Peyer's patch (tissue), 4 donors: ENCODE results near the gene OR1F1. TPM values are rescaled to one million over a fixed set of nuclear protein-coding genes. Genes with fewer than 3 reads are reported as not detected.

ENCODE experiments used
- DNase-seq, 3 donors: peaks; one replicate each; pipeline ENCODE4 v3.0.0-alpha.2; 2017 to 2019
- H3K27ac ChIP-seq, 4 donors: fragments of 200-600 bp; sonication (generic); one replicate each; pipeline ENCODE4 v1.5.1; 2016 to 2019
- H3K27me3 ChIP-seq, 2 donors: fragments of 200-600 bp; sonication (generic); one replicate each; pipeline ENCODE4 v1.5.1; 2019
- H3K36me3 ChIP-seq, 3 donors: fragments of 200-600 bp; sonication (generic); one replicate each; pipeline ENCODE4 v1.5.1; 2016 to 2019
- H3K4me1 ChIP-seq, 4 donors: fragments of 200-600 bp; sonication (generic); one replicate each; pipeline ENCODE4 v1.5.1; 2016 to 2019
- H3K4me3 ChIP-seq, 4 donors: fragments of 200-600 bp; sonication (generic); 1 replicate in 3 of 4; 2 replicates in 1 of 4; pipeline ENCODE4 v1.5.1; 2016 to 2019; ENCODE audit warnings: mild to moderate bottlenecking in 1 of 4
- H3K9me3 ChIP-seq, 4 donors: fragments of 200-600 bp; sonication (generic); one replicate each; pipeline ENCODE4 v1.5.1; 2016 to 2019; ENCODE audit warnings: mild to moderate bottlenecking in 1 of 4
- POLR2A ChIP-seq, 2 donors: fragments of 450-650 bp; IDR thresholded peaks; one replicate each; pipeline ENCODE4 v1.5.1; 2017; ENCODE audit warnings: antibody characterized with exemption in 2 of 2, mild to moderate bottlenecking in 2 of 2, moderate library complexity in 2 of 2
- total RNA-seq, 4 donors: library from RNA; depleted of rRNA; stranded (reverse); fragments of >200 nt; gene quantifications; one replicate each; pipeline ENCODE4 v1.1.0, GENCODE V29; 2016
- TF ChIP-seq, protein P1 (sequence below), 6 experiments: fragments of 450-650 bp in 4 of 6; fragments of 200-600 bp in 2 of 6; sonication (generic) in 1 of 6; IDR thresholded peaks; one replicate each; pipeline ENCODE4 v1.5.1; 2017 to 2019; ENCODE audit warnings: antibody characterized with exemption in 6 of 6, mild to moderate bottlenecking in 3 of 6, moderate library complexity in 1 of 6

OR1F1 gene
- total RNA-seq, 4 donors from 2014 or later = not detected

DNA sequence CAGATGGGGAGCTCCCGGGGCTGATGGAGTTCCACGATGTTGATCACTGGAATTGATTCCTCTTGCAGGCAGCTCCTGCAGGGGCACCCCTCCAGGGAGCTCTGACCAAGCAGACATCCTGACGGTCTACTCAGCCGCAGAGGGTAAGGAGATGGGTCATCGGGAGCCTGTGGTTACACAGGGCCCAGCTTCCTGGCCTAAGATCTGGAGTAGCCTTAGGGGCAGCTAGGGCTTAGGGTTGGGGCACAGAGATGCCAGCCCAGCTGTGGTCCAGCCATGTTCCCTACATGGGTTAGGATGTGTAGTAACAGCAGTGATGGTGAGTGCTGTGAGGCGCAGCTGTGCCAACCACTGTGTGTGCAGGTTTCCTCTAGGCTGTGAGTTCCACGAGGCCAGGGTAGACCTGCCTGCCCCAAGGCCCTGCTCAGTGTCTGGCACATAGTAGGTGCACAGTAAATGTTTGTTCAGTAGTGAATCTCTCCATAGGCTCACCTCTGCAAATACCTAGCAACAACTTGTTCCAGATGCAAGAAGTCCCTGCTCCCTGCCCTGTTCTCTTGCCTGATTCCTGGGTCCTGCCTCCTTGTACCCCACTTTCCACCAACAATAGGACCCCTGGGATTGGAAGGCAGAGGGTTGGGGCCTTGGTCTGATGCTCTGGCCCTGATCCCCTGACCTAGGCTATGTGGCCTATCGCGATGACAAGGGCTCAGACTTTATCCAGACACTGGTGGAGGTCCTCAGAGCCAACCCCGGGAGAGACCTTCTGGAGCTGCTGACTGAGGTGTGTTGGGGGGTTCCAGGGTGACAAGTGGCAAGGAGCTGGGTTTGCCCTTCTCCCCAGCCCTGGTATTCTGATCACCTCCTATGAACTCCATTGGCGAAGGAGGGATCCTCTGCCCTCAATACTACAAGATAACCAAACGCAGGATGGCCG lies 39.5 kb upstream of the OR1F1 start:
- Histone ChIP-seq H3K4me1 (peaks cover 0 to 27% (median under 1%) of the 10 kb centered on the region in 4 donors), H3K27ac (no peak overlapping the region), H3K4me3 (no peak overlapping the region), H3K27me3 (no peaks in the 10 kb centered on the region), H3K36me3 (no peaks in the 10 kb centered on the region), H3K9me3 (no peaks in the 10 kb centered on the region)
- TF ChIP-seq, protein P1, sequence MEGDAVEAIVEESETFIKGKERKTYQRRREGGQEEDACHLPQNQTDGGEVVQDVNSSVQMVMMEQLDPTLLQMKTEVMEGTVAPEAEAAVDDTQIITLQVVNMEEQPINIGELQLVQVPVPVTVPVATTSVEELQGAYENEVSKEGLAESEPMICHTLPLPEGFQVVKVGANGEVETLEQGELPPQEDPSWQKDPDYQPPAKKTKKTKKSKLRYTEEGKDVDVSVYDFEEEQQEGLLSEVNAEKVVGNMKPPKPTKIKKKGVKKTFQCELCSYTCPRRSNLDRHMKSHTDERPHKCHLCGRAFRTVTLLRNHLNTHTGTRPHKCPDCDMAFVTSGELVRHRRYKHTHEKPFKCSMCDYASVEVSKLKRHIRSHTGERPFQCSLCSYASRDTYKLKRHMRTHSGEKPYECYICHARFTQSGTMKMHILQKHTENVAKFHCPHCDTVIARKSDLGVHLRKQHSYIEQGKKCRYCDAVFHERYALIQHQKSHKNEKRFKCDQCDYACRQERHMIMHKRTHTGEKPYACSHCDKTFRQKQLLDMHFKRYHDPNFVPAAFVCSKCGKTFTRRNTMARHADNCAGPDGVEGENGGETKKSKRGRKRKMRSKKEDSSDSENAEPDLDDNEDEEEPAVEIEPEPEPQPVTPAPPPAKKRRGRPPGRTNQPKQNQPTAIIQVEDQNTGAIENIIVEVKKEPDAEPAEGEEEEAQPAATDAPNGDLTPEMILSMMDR (IDR thresholded peaks at IDR 0.05) = no peak
- TF ChIP-seq POLR2A (IDR thresholded peaks at IDR 0.05) = no peak
- no peak for DNase-seq

DNA sequence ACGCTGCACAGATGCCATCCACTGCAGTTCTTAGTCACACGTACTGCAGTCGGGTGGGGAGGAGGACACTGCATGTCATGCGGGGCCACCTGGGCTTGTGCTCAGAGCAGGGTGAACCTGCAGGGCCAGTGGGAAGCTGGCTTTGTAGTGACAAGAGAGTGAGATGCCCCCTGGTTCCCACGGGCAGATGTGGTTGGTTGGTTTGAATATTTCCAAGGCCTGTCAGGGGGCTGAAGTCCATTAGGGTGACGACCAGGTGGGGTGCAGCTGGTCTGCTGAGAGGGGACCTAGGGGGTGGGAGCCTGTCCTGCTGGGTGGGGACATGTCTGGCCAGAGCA lies 38.8 kb upstream of the OR1F1 start:
- no peak for TF ChIP-seq POLR2A (IDR thresholded peaks at IDR 0.05)
- TF ChIP-seq, protein P1 (IDR thresholded peaks at IDR 0.05) = no peak
- Histone ChIP-seq H3K4me1 (peaks cover 0 to 23% (median 0%) of the 10 kb centered on the region in 4 donors), H3K27ac (peak overlapping the region in 3 of 4 donors; percentile 75 to 92 (median 91)), H3K27me3 (no peaks in the 10 kb centered on the region), H3K9me3 (no peaks in the 10 kb centered on the region), H3K36me3 (no peaks in the 10 kb centered on the region), H3K4me3 (no peak overlapping the region)
- DNase-seq = peak in 1 of 3 donors; percentile 50

DNA sequence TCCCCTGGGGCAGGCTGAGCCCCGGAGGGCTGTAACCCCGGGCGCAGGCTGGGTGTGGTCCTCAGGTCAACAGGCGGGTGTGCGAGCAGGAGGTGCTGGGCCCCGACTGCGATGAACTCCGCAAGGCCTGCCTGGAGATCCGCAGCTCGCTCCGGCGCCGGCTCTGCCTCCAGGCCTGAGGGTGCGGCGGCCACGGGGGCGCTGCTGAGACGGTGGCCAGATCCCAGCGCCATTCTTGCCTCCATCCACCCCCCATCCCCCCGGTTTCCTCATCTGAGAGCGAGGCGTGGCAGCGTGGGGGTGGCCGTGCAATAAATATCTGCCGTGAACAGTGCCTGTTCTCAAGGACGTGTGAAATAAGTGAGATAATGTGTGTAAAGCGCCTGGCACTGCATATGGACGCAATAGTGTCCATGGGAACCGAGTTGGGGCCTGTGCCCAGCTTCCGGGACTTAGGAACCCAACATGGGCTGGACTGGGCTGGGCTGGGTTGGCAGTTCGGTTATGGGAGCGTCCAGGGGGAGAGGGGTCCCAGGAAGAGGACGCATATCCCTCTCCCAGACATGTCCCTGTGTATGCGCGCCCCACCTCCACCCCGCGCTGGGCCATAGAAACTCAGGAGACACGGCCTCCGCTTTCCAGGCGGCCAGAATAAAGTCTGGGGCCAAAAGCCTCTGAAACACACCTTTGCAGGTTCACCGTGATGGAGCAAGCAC lies 38.2 kb upstream of the OR1F1 start:
- no peaks in the 10 kb centered on the region for H3K36me3 ChIP-seq
- no peaks in the 10 kb centered on the region for H3K9me3 ChIP-seq
- TF ChIP-seq POLR2A (IDR thresholded peaks at IDR 0.05) = no peak
- TF ChIP-seq, protein P1 (IDR thresholded peaks at IDR 0.05) = peak in 4 of 6 experiments; percentile 37 to 55 (median 44)
- DNase-seq = peak; percentile 68 to 88 (median 87)
- H3K27me3 ChIP-seq = no peaks in the 10 kb centered on the region
- H3K4me3 ChIP-seq = peak overlapping the region; percentile 60 to 68 (median 64)
- H3K27ac ChIP-seq = peak overlapping the region; percentile 75 to 92 (median 86)
- peaks cover 0 to 23% (median 0%) of the 10 kb centered on the region in 4 donors for H3K4me1 ChIP-seq

DNA sequence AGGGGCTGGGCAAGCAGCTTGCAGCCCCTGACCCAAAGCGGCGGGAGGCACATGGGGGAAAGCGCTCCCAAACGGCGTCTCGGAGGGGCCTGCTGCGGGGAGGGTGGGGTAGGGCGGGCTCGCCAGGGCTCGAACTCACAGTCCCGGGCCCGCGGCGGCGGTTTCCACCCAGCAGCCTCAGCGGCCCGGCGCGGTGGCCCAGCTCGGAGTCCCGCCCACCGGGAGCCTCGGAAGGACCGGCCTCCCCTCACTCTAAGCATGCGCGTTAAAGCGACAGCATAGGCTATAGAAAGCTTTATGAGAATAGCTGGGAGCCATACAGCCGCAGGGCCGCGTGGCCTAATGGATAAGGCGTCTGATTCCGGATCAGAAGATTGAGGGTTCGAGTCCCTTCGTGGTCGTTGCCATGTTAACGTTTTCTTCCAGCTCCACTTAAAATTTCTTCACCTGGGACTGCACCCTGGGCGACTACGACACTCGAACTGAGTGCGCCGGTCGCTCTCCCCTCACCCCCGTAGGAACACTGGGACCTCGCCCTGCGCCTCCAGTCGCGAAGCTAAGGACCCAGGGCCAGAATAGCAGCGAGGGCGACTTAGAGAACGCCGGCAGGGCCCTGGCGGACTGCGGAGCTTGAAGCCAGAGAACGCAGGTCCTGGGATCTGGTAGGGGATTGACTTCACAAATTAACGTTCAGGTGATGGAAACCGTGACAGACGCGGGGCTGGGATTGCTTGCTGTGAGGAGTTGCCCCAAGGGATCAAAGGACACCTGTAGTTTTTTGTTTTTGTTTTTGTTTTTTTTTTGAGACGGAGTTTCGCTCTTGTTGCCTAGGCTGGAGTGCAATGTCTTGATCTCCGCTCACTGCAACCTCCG lies 37.4 kb upstream of the OR1F1 start:
- TF ChIP-seq POLR2A (IDR thresholded peaks at IDR 0.05) = peak; percentile 25 to 36
- TF ChIP-seq, protein P1 (IDR thresholded peaks at IDR 0.05) = no peak
- DNase-seq = peak; percentile 95 to 98 (median 97)
- no peaks in the 10 kb centered on the region for H3K36me3 ChIP-seq
- peaks cover 0 to 15% (median 0%) of the 10 kb centered on the region in 4 donors for H3K4me1 ChIP-seq
- H3K4me3 ChIP-seq = peak overlapping the region; percentile 60 to 68 (median 64)
- H3K27me3 ChIP-seq = no peaks in the 10 kb centered on the region
- peak overlapping the region; percentile 75 to 92 (median 86) for H3K27ac ChIP-seq
- H3K9me3 ChIP-seq = no peaks in the 10 kb centered on the region

DNA sequence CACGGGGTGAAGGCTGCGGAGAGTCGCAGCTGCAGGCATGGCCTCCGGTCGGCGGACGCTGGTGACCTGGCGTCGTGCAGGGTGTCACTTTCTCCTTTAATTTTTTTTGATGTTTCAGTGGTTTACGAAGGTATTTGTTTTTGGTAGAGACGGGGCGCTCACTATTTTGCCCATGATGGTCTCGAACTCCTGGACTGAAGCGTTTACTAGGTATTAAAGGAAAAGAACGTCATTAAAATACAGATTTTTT lies 36.1 kb upstream of the OR1F1 start:
- Histone ChIP-seq H3K4me1 (peaks cover 0 to 13% (median 0%) of the 10 kb centered on the region in 4 donors), H3K36me3 (no peaks in the 10 kb centered on the region), H3K27ac (peak overlapping the region in 1 of 4 donors; percentile 51), H3K27me3 (no peaks in the 10 kb centered on the region), H3K9me3 (no peaks in the 10 kb centered on the region), H3K4me3 (peak overlapping the region; percentile 30 to 68 (median 40))
- TF ChIP-seq, protein P1 (IDR thresholded peaks at IDR 0.05) = no peak
- no peak for TF ChIP-seq POLR2A (IDR thresholded peaks at IDR 0.05)
- no peak for DNase-seq
